CD4-positive, CD25-positive, alpha-beta regulatory T cell (primary cell): ENCODE data around the gene CRELD2. TPM values are rescaled to one million over a fixed set of nuclear protein-coding genes. Genes with fewer than 3 reads are reported as not detected.

Experiments
- ATAC-seq, 2 donors: fragments of 150-1000 bp; cut with Tn5 transposase; one replicate each; pipeline ENCODE4 v1.10.0; 2021; ENCODE audit warnings: low read depth in 2 of 2, moderate number of reproducible peaks in 2 of 2, moderate library complexity in 1 of 2
- DNase-seq, 3 donors: peaks; one replicate each; pipeline versions ENCODE4 v3.0.0 to v3.0.0-alpha.2; 2012 to 2022; ENCODE audit warnings: mixed read lengths in 1 of 3
- H3K27ac ChIP-seq: one replicate; pipeline ENCODE4 v1.7.0; 2013; ENCODE audit warnings: mild to moderate bottlenecking, low read length; ENCODE audit not compliant: insufficient read depth, poor library complexity, severe bottlenecking
- H3K27me3 ChIP-seq: one replicate; pipeline ENCODE4 v1.7.0; 2013; ENCODE audit warnings: low read length; ENCODE audit not compliant: control insufficient read depth, insufficient read depth
- H3K36me3 ChIP-seq: one replicate; pipeline ENCODE4 v1.7.0; 2013; ENCODE audit warnings: mild to moderate bottlenecking, low read length, moderate library complexity; ENCODE audit not compliant: control insufficient read depth, insufficient read depth
- H3K4me1 ChIP-seq: 2 replicates; pipeline ENCODE4 v1.7.0; 2013; ENCODE audit warnings: mild to moderate bottlenecking, low read length; ENCODE audit not compliant: insufficient read depth, control insufficient read depth, poor library complexity, severe bottlenecking
- H3K4me3 ChIP-seq: one replicate; pipeline ENCODE4 v1.7.0; 2013; ENCODE audit warnings: low read depth, mild to moderate bottlenecking, low read length, moderate library complexity
- H3K9me3 ChIP-seq, 2 experiments: 1 replicate in 1 of 2; 2 replicates in 1 of 2; pipeline ENCODE4 v1.7.0; 2013; ENCODE audit warnings: low read length in 2 of 2, mild to moderate bottlenecking in 1 of 2, moderate library complexity in 1 of 2; ENCODE audit not compliant: control insufficient read depth in 2 of 2
- H3K27ac Mint-ChIP-seq, 3 donors: one replicate each; pipeline ENCODE4 v1.8.0; 2020 to 2022; ENCODE audit warnings: mild to moderate bottlenecking in 3 of 3, mixed read lengths in 3 of 3, moderate library complexity in 2 of 3
- H3K27me3 Mint-ChIP-seq: one replicate; pipeline ENCODE4 v1.8.0; 2022; ENCODE audit warnings: mild to moderate bottlenecking, mixed read lengths
- H3K36me3 Mint-ChIP-seq: one replicate; pipeline ENCODE4 v1.8.0; 2020; ENCODE audit warnings: mixed read lengths
- H3K4me1 Mint-ChIP-seq, 4 donors: one replicate each; pipeline ENCODE4 v1.8.0; 2020 to 2022; ENCODE audit warnings: mixed read lengths in 4 of 4, mild to moderate bottlenecking in 1 of 4
- H3K4me3 Mint-ChIP-seq, 4 donors: one replicate each; pipeline ENCODE4 v1.8.0; 2020 to 2022; ENCODE audit warnings: mild to moderate bottlenecking in 4 of 4, mixed read lengths in 4 of 4, moderate library complexity in 3 of 4
- H3K9me3 Mint-ChIP-seq, 7 donors: one replicate each; pipeline ENCODE4 v1.8.0; 2020 to 2022; ENCODE audit warnings: mixed read lengths in 7 of 7, mild to moderate bottlenecking in 3 of 7, moderate library complexity in 2 of 7
- polyA plus RNA-seq, 4 donors: library from polyadenylated mRNA; unstranded; fragments of 300-500 nt; fragmentation: Illumina TruSeq; gene quantifications; one replicate each; pipeline ENCODE4 v1.2.3, GENCODE V29; 2021
- total RNA-seq: library from RNA; stranded (reverse); gene quantifications from one replicate; pipeline ENCODE4 v1.2.3, GENCODE V29; 2022

The CRELD2 gene
- total and polyA plus RNA-seq, 5 donors from 2014 or later, result 22.4 to 38.2 (median 37.8) TPM

DNA sequence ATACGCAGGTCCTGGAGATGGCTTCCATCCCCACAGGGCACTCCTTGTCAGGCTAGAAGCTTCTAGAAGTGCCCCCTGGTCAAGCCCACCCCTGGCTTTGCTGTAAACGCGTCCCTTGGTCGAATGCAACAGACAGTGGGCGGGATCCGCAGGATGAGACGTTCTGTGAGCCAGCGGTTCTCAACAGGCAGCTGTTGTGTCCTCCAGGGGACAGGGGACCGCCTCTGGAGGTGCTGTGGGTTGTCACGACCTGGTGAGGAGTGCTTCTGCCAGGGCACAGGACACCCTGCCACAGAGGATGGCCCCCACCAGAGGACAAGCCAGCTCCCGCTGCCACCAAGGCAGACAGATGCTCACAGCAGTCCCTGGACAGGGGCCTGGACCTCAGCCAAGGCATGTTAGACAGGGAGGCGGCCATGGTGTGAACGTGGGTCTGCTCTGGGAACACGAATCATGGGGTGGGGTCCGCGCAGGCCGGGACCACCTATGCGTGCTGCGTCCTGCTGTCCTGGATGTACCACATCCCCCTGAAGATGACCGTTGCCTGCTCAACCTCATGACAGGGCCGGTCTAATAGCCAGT, 11.7 kb downstream of the CRELD2 start:
- peak overlapping the region; percentile 60 for H3K27ac ChIP-seq
- H3K27me3 ChIP-seq, result no peaks in the 10 kb centered on the region
- Mint-ChIP-seq H3K4me1 (peaks cover 9 to 61% (median 31%) of the 10 kb centered on the region in 4 donors), H3K36me3 (peaks cover 6% of the 10 kb centered on the region), H3K27me3 (no peaks in the 10 kb centered on the region), H3K9me3 (no peaks in the 10 kb centered on the region), H3K27ac (peak overlapping the region in 2 of 3 donors; percentile 80 to 86), H3K4me3 (peak overlapping the region in 2 of 4 donors; percentile 76 to 87)
- H3K4me1 ChIP-seq, result peaks cover 67% of the 10 kb centered on the region
- ATAC-seq, result no peak
- no peak overlapping the region for H3K4me3 ChIP-seq
- DNase-seq, result no peak
- no peaks in the 10 kb centered on the region for H3K9me3 ChIP-seq
- no peaks in the 10 kb centered on the region for H3K36me3 ChIP-seq

DNA sequence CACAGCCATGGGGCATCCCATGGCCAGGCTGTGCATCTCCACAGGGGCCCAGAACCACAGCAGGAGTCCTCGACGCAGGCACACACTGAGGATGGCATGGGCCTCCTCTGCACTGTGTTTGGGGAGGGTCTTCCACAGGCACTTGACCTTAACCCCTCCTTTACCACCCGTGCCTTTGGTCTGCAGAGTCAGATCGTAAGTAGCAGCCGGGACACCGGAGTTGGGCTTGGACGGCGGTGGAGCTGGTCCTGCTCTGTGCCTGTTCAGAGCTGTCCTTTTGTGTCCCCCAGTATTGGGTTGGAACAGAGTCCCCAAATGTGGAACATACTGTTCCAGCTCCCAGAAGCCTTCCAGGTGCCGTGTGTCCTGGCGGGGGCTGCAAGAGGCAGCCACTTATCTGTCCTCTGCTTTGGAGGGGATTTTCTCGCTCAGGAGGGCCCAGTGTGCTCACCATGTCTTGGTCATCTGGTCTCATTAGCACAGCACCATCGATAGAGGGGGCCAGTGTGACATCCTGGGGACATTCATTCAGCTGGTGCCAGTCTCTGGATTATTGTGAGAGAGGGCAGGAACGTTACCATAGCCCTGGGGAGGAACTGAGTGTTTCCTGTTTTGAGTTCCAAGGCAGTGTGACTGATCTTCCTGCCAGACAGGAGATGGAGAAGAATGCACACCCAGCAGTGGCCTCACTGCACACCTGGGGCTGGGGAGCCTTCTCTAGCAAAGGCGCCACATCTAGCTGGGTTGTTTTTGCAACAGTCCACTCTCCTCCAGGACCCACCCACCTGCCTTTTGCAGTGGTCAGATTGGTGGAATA, 12.4 kb downstream of the CRELD2 start:
- Histone ChIP-seq H3K9me3 (no peaks in the 10 kb centered on the region), H3K27ac (peak overlapping the region; percentile 26), H3K4me1 (peaks cover 60% of the 10 kb centered on the region), H3K27me3 (no peaks in the 10 kb centered on the region), H3K36me3 (no peaks in the 10 kb centered on the region), H3K4me3 (no peak overlapping the region)
- peak overlapping the region; percentile 45 to 87 (median 52) for H3K4me3 Mint-ChIP-seq
- no peaks in the 10 kb centered on the region for H3K9me3 Mint-ChIP-seq
- H3K27ac Mint-ChIP-seq, result peak overlapping the region; percentile 86 to 94 (median 86)
- DNase-seq (peak in 1 of 3 donors; percentile 74), ATAC-seq (peak; percentile 22 to 32)
- H3K4me1 Mint-ChIP-seq, result peaks cover 9 to 54% (median 24%) of the 10 kb centered on the region in 4 donors
- no peaks in the 10 kb centered on the region for H3K27me3 Mint-ChIP-seq
- H3K36me3 Mint-ChIP-seq, result no peaks in the 10 kb centered on the region

GRCh38 chr22:49933236-49934159, 15.1 kb downstream of the CRELD2 start:
- ATAC-seq (no peak), DNase-seq (no peak)
- no peaks in the 10 kb centered on the region for H3K9me3 ChIP-seq
- Mint-ChIP-seq H3K4me3 (peak overlapping the region; percentile 65 to 84 (median 80)), H3K9me3 (no peaks in the 10 kb centered on the region), H3K4me1 (peaks cover 5 to 50% (median 16%) of the 10 kb centered on the region in 4 donors), H3K27me3 (no peaks in the 10 kb centered on the region), H3K27ac (peak overlapping the region; percentile 84 to 92 (median 88)), H3K36me3 (no peaks in the 10 kb centered on the region)
- H3K4me3 ChIP-seq, result no peak overlapping the region
- H3K4me1 ChIP-seq, result peaks cover 68% of the 10 kb centered on the region
- H3K27ac ChIP-seq, result peak overlapping the region; percentile 96
- no peaks in the 10 kb centered on the region for H3K27me3 ChIP-seq
- H3K36me3 ChIP-seq, result no peaks in the 10 kb centered on the region

DNA sequence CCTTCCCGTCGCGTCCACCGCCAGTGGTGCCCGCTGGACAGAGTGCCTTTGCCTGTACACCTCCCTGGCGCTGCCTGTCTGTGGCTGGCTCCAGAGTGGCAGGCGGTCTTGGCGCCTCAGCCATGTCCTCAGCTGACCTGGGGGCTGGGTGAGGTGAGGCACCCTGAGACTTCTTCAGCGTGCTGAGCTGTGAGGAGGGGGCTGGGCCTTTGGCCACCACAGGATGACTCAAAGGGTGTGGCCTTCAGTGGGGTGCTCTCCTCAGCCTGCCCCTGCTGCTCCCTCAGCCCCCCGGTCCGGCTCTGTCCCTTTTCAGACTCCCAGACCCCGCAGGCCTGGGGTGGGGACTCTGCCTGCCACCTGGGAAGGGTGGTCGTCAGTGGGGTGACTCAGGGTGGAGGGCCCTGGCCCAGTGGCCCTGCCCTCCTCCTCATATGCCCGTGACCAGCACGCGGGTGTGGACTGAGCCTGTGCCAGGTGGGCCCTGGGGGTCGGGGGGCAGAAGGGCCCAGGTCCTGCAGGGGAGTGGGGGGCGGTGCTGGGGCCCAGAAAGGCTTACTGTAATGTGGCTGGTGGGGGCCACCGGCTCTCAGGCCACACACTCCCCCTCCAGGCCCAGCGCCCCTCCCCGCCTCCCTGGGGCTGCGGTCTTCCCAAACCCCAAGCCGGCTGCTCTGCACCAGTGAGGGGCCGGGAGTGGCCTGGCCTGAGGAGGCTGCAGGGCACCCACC, 15.9 kb downstream of the CRELD2 start:
- H3K36me3 Mint-ChIP-seq, result no peaks in the 10 kb centered on the region
- no peak for ATAC-seq
- H3K9me3 Mint-ChIP-seq, result peaks cover 0 to under 1% (median 0%) of the 10 kb centered on the region in 7 donors
- peak overlapping the region; percentile 96 for H3K27ac ChIP-seq
- no peaks in the 10 kb centered on the region for H3K27me3 Mint-ChIP-seq
- peaks cover 64% of the 10 kb centered on the region for H3K4me1 ChIP-seq
- H3K4me3 ChIP-seq, result no peak overlapping the region
- H3K4me3 Mint-ChIP-seq, result peak overlapping the region in 2 of 4 donors; percentile 67 to 80
- H3K4me1 Mint-ChIP-seq, result peaks cover 5 to 54% (median 16%) of the 10 kb centered on the region in 4 donors
- H3K27ac Mint-ChIP-seq, result peak overlapping the region in 2 of 3 donors; percentile 78 to 84
- no peaks in the 10 kb centered on the region for H3K27me3 ChIP-seq
- no peaks in the 10 kb centered on the region for H3K36me3 ChIP-seq
- no peaks in the 10 kb centered on the region for H3K9me3 ChIP-seq
- DNase-seq, result peak in 1 of 3 donors; percentile 40

DNA sequence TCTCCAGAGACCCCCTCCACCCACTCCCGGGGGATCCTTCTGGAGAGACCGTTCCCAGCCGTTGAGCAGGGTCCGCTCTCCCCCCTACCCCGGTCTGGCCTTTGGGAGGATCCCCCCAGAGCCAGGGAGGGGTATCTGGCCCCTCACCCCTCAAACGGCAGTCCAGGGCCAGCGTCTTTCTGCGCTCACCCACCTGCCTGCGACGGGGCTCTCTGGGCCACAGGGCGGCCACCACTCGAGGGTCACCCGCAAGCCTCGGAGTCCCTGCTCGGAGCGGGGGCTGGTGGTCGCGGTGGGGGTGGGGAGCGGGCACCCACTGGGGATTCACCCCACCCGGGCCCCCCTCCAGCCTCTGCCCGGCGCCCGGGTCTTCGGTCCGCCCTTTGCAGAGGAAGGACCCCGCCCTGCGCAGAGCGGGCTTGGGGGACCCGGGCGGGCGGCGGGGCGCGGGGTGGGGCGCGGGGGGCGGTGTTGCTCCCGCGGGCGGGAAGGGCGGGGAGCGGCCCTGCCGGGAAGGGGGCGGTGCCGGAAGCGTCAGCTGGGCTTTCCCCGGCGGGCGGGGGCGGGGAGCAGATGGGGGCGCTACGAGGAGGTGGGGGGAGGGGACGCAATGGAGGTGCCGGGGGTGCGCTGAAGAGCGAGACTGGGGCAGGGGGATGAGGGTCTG, 16.6 kb downstream of the CRELD2 start:
- no peaks in the 10 kb centered on the region for H3K27me3 ChIP-seq
- peak overlapping the region in 2 of 4 donors; percentile 56 to 67 for H3K4me3 Mint-ChIP-seq
- H3K9me3 Mint-ChIP-seq, result peaks cover 0 to 2% (median 0%) of the 10 kb centered on the region in 7 donors
- H3K27ac ChIP-seq, result peak overlapping the region; percentile 96
- ATAC-seq (peak; percentile 25 to 39), DNase-seq (peak; percentile 73 to 88 (median 77))
- H3K27me3 Mint-ChIP-seq, result no peaks in the 10 kb centered on the region
- peaks cover 5 to 53% (median 16%) of the 10 kb centered on the region in 4 donors for H3K4me1 Mint-ChIP-seq
- no peaks in the 10 kb centered on the region for H3K9me3 ChIP-seq
- H3K36me3 Mint-ChIP-seq, result no peaks in the 10 kb centered on the region
- H3K4me3 ChIP-seq, result no peak overlapping the region
- H3K27ac Mint-ChIP-seq, result peak overlapping the region in 1 of 3 donors; percentile 87
- peaks cover 57% of the 10 kb centered on the region for H3K4me1 ChIP-seq
- H3K36me3 ChIP-seq, result no peaks in the 10 kb centered on the region

- H3K4me1 Mint-ChIP-seq, result peaks cover 5 to 48% (median 14%) of the 10 kb centered on the region in 4 donors
- ATAC-seq (no peak), DNase-seq (peak in 2 of 3 donors; percentile 35 to 50)
- no peaks in the 10 kb centered on the region for H3K36me3 ChIP-seq
- no peak overlapping the region for H3K27ac Mint-ChIP-seq
- H3K27ac ChIP-seq, result peak overlapping the region; percentile 96
- peaks cover 0 to 2% (median 0%) of the 10 kb centered on the region in 7 donors for H3K9me3 Mint-ChIP-seq
- H3K4me1 ChIP-seq, result peaks cover 51% of the 10 kb centered on the region
- peak overlapping the region in 3 of 4 donors; percentile 32 to 72 (median 68) for H3K4me3 Mint-ChIP-seq
- H3K4me3 ChIP-seq, result no peak overlapping the region
- H3K27me3 Mint-ChIP-seq, result no peaks in the 10 kb centered on the region
- no peaks in the 10 kb centered on the region for H3K36me3 Mint-ChIP-seq
- H3K9me3 ChIP-seq, result no peaks in the 10 kb centered on the region
- H3K27me3 ChIP-seq, result no peaks in the 10 kb centered on the region
Measured at GRCh38 chr22:49935561-49935960, 17.1 kb downstream of the CRELD2 start.
